ENCODE measurements around the gene PLA2G2F. TPM values are rescaled to one million over a fixed set of nuclear protein-coding genes. Genes with fewer than 3 reads are reported as not detected.

The PLA2G2F gene, protein sequence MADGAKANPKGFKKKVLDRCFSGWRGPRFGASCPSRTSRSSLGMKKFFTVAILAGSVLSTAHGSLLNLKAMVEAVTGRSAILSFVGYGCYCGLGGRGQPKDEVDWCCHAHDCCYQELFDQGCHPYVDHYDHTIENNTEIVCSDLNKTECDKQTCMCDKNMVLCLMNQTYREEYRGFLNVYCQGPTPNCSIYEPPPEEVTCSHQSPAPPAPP
- not detected in 2 replicates for total RNA-seq

DNA sequence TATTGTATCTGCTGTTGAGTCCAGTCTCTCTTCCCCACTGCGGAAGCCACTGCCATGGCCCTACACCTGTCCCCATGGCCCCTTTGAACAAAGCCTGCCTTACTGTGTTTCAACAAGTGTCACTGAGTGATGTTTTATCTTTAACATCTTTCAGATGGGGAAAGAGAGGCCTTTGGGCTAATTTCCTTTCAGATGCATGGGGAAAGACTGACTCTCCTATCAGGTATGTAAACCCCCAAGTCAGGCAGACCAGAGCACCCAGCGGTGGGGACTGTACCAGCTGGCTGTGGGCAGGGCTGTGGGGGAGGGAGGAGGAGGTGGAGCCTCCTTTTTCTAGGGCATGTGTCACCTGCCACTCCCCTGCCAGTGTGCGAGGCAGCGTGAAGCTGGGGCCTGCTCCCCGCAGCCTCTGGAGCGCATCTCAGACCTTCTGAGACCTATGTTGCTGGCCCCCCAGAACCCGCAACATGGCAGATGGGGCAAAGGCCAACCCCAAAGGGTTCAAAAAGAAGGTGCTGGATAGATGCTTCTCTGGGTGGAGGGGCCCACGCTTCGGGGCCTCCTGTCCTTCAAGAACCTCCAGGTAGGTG lies at the start of gene PLA2G2F:
Gene PLA2G2F, plus strand, starts transcription at position 363 of the 590 bp plus-strand sequence. Its CDS starts 105 bp downstream, at position 468.
- DNase-seq (ENCODE audit: extremely low read depth, low read depth, low spot score): no peak

DNA sequence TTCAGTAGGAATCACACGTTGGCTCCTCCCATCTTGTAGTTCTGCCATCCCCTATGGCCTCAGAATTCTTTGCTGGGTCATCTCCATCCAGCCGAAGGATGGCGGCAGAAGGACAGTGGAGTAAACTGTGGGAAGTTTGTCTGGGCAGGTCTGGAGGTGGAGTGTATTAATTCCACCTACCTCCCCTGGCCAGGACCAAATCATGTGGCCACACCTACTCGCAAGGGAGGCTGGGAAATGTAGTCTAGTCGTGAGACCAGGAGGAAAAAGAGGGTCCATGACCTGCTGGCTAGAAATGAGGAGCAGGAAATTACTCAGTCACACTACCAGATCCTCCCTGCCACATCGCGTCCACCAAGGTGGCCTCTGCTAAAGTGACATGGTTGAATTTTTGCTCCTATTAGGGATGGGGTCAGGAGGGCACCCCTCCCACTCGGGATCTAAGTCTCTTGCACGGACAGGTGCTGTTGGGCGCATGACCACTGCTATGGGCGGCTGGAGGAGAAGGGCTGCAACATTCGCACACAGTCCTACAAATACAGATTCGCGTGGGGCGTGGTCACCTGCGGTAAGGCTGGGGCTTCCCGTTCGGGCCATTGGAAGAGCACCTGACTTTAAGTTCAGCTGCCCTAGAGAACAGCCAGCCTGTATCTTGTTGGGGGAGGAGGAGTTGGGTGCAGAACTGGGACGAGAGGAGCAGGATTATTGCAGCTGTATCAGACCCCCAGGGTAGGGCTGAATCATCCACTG lies 49.6 kb upstream of the PLA2G2F start:
- DNase-seq (ENCODE audit: extremely low read depth, low read depth, low spot score): no peak

DNA sequence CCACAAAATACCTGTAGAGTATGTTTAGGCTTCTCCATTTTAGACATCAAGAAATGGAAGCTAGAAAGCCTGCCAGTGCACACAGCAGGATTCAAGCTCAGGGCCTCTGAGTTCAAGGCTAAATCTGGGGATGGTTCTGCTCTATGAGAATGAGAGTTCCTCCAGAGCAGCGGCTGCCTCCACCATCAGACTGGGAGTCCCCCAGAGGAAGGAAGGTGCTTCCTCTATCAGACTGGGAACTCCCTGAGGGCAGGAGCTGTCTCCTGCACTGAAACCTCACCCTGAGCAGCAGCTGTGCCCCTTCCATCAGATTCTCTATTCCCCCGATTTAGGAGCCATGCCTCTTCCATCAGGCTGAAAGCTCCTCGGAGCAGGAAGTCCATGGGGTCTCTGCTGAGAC lies 49.0 kb upstream of the PLA2G2F start:
- no peak for DNase-seq (ENCODE audit: extremely low read depth, low read depth, low spot score)

DNA sequence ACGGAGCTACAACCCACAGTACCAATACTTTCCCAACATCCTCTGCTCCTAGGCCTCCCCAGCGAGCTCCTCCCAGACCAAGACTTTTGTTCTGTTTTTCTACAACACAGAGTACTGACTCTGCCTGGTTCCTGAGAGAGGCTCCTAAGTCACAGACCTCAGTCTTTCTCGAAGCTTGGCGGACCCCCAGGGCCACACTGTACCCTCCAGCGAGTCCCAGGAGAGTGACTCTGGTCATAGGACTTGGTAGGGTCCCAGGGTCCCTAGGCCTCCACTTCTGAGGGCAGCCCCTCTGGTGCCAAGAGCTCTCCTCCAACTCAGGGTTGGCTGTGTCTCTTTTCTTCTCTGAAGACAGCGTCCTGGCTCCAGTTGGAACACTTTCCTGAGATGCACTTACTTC lies 48.5 kb upstream of the PLA2G2F start:
- no peak for DNase-seq (ENCODE audit: extremely low read depth, low read depth, low spot score)

DNA sequence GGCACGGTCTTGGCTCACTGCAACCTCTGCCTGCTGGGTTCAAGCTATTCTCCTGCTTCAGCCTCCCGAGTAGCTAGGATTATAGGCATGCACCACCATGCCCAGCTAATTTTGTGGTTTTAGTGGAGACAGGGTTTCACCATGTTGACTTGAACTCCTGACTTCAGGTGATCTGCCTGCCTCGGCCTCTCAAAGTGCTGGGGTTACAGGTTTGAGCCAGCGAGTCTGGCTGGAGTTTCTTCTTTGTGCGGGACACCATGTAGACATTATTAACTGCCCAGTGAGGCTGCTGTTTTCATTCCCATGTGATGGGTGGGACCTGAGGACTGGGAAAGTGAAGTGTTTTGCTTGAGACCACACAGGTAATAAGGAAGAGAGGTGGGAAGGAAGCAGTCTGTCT lies 45.8 kb upstream of the PLA2G2F start:
- DNase-seq (ENCODE audit: extremely low read depth, low read depth, low spot score): no peak

DNA sequence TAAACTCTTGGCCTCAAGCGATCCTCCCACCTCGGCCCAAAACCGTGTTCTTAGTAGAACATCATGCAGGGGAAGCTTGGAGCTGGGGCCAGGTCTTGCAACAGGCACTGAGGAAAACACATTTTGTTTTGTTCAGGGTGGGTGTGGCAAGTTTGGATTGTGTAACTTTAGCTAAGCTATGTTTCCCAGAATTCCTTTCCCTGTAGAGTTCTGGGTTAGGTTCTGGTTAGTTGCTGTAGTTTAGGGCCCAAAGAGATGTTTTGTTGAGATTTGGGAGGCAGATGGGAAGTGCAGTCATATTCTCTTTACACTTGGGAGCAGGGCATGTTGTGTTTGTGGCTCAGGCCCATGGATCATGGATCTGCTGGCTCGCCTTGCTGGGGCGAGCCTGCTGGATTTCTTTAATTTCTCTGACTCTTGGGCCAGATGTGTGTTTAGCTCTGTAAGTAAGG lies 45.2 kb upstream of the PLA2G2F start:
- DNase-seq (ENCODE audit: extremely low read depth, low read depth, low spot score): no peak

DNA sequence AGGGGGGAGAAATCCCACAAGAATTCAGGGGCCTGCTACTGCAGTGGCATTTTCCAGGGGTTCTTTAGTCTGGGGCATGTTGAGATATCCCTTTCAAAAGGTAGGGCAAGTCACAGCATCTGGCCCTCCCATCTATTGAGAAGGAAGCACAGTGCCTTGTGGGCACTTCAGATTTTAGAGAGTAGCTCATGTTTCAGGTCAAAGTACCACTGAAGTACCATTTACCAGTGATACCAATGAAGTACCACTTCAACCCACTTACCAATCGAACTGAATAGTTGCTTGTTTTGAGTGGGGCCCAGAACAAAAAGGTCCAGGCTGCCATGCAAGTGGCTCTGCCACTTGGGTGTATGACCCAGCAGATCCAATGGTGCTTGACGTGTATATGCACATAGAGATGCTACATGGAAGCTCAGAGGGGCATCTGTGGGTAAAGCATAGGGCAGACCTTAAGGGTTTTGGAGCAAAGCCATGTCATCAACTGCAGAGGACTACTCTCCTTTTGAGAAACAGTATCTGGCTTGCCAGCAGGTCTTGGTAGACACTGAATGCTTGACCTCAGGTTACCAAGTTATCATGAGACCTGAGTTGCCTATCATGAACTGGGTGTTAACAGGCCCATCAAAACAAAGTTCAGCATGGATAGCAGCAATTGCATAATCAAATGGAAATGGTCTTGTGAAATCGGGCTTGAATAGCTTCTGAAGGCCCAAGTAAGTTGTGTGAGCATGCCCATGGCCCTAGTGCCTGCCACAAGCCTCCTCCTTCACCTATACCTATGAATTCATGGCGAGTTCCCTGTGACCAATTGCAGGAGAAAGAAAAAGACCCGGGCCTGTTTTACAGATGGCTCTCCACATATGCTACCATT lies 43.3 kb upstream of the PLA2G2F start:
- no peak for DNase-seq (ENCODE audit: extremely low read depth, low read depth, low spot score)

DNA sequence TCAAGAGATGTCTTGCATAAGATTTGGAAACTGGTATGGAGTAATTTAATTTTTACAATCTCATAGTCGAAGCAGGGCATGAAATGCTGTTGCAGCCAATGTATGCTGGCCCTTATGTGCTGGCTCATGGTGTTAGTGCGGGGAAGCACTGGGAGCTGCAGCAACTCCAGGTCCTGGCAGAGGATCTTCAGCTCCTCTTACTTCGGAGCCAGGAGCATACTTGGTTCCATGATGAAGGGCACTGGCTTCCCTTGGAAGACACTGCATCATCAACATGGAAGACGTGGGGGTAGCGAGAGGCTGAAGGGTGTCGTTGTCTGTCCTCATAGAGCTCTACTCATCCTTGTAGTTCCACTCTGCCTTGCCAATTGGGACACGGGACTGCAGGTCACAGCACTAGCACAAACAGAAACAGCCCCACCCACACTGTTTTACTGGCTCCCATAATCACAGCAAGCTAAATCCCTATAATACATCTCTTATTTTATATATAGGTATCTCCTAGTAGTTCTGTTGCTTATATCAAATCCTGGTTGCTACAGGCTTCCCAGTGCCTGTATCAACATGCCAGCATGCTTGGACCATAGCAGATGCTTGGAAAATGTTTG lies 42.2 kb upstream of the PLA2G2F start:
- DNase-seq (ENCODE audit: extremely low read depth, low read depth, low spot score): no peak

DNA sequence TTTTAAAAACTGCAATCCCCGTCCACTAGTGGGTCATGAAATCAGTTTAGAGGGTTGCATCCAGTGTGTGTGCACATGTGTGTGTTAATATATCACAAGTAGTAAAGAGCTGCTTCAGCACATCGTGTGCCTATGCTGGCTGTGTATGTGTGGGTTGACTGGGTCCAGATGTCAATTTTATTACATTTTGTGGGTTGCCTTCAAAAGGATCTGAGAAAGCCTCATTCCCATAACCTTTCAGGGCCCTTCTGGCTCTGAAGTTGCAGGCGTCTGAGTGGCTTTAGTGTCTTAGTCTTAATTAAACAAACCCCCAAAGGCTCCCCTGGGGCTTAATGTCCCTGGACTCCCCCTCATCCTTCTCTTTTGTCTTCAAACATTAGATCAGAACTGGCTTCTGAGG lies 39.6 kb upstream of the PLA2G2F start:
- DNase-seq (ENCODE audit: extremely low read depth, low read depth, low spot score): no peak

DNA sequence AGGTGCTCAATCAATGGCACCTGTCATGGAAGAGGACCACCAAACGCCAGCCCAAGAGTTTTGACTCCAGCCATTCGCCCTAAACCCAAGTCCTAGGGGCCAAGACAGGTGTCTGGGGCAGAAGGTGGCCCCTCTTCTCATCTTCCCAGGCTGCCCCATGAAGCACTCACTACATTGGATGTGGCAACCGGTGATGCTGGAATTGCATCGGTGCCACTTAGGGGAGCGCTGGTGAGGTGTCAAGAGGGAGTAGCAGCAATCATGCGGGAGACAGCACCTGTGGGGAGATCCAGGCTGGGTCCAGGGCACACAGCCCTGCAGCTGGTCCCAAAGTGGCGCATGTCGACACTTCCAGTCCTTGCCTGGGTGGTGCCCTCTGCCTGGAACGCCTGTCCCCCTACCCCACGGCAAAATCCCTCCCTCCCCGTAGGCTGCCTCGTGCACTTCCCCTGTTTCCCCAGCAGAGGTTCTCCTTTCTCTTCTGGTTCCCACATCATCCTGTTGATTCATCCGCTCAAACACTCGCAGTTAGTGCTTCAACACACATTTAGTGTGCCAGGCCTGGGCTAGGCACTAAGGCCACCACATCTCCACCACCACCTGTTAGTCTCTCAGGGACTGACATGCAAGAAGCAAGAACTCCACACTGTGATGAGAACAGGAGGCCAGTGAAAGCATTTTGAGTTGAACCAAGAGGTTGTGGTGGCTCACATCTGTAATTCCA lies 38.3 kb upstream of the PLA2G2F start:
- peak; percentile 39 for DNase-seq (ENCODE audit: extremely low read depth, low read depth, low spot score)

DNA sequence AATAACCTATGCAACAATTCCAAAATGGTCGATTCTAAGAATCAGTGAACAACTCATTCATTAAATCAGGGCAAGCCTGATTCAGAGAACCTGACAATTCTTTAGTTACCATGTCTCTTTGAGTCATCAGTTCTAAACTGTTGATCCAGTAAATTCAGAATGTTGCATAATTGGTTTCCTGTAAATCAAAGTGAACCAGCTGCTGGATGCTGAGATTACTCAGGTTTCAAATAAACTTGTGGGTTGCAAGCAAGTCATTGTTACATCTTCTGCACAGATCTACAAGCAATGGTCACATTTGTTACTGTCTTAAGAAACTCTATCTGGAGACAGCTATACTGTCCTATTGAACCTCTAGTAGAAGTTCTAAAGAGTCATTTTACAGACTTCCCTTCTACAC lies 36.2 kb upstream of the PLA2G2F start:
- DNase-seq (ENCODE audit: extremely low read depth, low read depth, low spot score): no peak

DNA sequence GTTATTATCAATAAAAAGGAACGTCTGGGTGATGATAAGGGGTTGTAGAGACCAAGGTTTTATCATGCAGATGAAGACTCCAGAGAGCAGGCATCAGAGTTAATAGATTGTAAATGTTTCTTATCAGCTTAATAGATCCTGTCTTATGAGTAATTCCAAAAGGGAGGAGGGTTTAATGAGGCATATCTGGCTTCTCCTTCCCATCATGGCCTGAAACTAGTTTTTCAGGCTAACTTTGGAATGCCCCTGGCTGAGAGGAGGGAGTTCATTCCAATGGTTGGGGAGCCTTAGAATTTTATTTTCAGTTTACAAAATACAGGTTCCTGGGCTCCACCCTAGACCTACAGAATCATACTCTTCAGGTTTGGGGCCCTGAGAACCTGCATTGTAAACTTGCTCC lies 33.3 kb upstream of the PLA2G2F start:
- no peak for DNase-seq (ENCODE audit: extremely low read depth, low read depth, low spot score)

DNA sequence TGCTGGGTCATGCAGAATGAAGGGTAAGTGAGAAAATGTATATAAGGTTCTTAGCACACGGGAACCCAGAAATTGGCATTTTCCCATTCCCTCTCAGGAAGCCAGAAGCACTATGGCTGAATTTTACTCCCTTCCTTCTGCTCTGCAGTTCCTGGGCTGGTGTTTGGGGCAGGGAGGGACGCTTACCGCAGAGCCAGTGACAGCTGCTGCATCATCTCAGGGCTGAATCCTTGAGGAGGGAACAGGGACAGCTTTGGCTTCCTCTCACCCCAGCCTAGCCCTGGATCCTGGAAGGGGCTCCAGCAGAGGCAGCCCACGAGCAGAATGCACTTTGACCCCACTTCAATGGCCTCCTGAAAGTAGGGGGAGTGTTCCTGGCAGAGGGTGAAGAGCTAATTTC lies 31.8 kb upstream of the PLA2G2F start:
- DNase-seq (ENCODE audit: extremely low read depth, low read depth, low spot score): no peak

DNA sequence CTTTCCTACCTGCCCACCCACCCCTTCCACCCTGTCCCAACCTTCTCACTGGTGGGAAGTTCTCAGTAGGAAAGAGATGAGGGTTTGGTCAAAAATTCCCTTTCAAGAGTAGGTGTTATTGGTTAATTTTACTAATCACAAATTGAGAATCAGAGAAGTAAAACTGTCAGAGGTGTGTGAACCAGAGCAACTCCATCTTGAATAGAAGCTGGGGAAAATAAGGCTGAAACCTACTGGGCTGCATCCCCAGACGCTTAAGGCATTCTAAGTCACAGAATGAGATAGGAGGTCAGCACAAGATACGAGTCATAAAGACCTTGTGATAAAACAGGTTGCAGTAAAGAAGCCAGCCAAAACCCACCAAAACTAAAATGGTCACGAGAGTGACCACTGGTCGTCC lies 31.3 kb upstream of the PLA2G2F start:
- DNase-seq (ENCODE audit: extremely low read depth, low read depth, low spot score): no peak

DNA sequence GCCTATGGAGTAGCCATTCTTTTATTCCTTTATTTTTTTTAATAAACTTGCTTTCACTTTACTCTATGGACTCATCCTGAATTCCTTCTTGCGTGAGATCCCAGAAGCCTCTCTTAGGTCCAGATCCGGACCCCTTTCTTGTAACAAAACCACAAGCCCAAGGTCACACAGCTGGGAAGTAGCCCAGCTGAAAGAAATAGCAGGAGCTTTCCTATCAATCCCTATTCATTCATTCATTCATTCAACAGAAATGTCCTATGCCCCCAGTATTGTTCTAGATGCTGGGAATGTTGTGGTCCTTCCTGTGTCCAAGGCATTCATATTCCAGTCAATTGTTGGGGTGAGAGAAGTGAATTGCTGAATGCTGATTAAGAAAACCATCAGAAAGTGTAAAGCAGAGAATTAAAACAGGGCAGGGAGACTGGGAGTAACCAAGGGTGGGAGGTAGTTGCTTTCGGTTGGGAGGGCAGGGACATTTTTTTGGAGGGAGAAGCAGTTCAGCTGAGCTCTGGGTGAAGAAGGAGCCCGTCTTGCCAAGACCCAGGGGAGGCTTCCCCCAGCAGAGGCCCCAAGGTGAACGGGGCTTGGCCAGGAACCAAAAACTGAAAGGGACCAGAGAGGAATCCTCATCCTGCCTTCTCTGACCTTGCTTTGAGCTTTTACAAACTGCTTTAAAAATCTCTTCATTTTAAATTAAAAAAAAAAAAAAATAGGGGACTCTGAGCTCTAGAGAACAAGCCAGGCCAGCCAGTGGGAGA lies 30.6 kb upstream of the PLA2G2F start:
- DNase-seq (ENCODE audit: extremely low read depth, low read depth, low spot score): no peak

DNA sequence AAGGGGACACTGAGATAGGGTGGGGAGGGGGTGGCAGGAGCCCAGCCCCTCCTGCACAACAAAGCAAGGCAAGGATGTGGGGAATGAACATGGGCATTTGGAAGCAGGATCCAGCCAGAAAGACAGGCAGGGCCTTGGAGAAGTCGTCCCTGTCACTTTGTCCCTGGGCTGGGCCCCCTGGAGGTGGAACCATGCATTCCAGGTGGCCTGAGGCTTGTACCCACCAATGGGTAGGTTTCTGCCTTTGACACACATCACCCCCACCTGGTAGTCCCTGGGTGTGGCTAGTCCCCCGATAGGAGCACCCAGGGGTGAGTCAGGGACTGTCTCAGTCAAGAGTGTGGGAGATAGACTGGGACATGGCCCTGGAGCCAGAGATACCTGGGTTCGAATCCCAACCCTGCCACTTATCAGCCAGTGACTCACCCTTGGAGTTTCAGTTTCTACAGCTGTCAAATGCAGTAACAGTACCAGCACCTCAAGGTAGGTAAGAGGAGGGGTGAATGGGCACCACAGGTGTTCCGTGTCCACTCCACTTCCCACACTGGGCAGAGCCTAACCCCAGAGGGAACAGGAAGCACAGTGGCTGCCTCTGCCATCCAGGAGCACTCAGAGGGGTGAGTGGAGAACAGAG lies 29.8 kb upstream of the PLA2G2F start:
- no peak for DNase-seq (ENCODE audit: extremely low read depth, low read depth, low spot score)

DNA sequence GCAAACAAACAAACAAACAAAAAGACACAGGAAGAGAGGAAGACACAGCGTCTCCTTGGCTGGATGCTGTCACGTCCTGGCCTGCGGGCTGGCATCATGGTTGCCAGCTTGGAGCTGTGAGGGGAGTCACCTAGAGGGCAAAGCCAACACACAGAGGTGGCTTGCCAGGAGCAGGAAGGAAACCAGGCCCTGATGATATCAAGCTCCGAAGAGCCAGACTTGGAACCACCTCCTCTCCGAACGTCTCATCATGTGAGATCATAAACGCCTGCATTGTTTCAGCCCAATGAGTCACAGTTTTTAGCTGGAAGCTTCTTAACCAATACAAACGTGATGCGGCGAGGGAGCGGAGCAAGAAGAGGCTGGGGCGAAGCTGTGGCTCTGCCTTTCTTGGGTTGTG lies 28.4 kb upstream of the PLA2G2F start:
- peak; percentile 91 for DNase-seq (ENCODE audit: extremely low read depth, low read depth, low spot score)

DNA sequence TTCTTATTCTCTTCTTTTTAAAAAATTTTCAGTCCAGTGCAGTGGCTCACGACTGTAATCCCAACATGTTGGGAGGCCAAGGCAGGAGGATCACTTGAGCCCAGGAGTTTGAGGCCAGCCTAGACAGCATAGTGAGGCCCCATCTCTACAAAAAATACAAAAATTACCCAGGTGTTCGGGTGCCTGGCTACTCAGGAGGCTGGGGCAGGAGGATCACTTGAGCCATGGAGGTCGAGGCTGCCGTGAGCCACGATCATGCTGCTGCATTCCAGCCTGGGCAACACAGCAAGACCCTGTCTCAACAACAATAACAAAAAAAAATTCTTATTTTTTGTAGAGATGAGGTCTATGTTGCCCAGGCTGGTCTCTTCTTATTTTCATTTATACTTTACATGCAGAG lies 27.7 kb upstream of the PLA2G2F start:
- DNase-seq (ENCODE audit: extremely low read depth, low read depth, low spot score): no peak

All from glomerular endothelial cell (primary cell).